Right lobe of liver (tissue), 4 donors: ENCODE measurements around the gene SLC15A5.

Experiments
- CTCF ChIP-seq, 4 donors: fragments of 200-600 bp in 3 of 4; fragments of 450-650 bp in 1 of 4; IDR thresholded peaks; one replicate each; pipeline versions ENCODE4 v1.5.1 to v1.8.0; 2016 to 2022; ENCODE audit warnings: antibody characterized with exemption in 4 of 4, mild to moderate bottlenecking in 2 of 4
- POLR2A ChIP-seq: fragments of 450-650 bp; IDR thresholded peaks from one replicate; pipeline ENCODE4 v1.6.1; 2017; ENCODE audit warnings: antibody characterized with exemption, mild to moderate bottlenecking
- donor health status: DM: no; HTN: no; CAD: no.
- donor health status: DM: no; HTN: no; CAD: no.
- donor health status: DM: no; HTN: yes; CAD: no.

GRCh38 chr12:16300122-16300521 lies 22.6 kb upstream of the SLC15A5 start:
- no peak for TF ChIP-seq POLR2A
- TF ChIP-seq CTCF (IDR thresholded peaks at IDR 0.05) = no peak
